Stimulated activated CD4-positive, alpha-beta T cell treated with anti-CD3 and anti-CD28 coated beads, Interleukin-15, amount 100 ng/mL, for 48 hours (primary cell): ENCODE measurements around the gene EPS8L2.

Source experiments
- DNase-seq, 2 donors: peaks; one replicate each; pipeline ENCODE4 v3.0.0-alpha.2; 2020; ENCODE audit warnings: low read depth in 2 of 2

Gene EPS8L2

DNA sequence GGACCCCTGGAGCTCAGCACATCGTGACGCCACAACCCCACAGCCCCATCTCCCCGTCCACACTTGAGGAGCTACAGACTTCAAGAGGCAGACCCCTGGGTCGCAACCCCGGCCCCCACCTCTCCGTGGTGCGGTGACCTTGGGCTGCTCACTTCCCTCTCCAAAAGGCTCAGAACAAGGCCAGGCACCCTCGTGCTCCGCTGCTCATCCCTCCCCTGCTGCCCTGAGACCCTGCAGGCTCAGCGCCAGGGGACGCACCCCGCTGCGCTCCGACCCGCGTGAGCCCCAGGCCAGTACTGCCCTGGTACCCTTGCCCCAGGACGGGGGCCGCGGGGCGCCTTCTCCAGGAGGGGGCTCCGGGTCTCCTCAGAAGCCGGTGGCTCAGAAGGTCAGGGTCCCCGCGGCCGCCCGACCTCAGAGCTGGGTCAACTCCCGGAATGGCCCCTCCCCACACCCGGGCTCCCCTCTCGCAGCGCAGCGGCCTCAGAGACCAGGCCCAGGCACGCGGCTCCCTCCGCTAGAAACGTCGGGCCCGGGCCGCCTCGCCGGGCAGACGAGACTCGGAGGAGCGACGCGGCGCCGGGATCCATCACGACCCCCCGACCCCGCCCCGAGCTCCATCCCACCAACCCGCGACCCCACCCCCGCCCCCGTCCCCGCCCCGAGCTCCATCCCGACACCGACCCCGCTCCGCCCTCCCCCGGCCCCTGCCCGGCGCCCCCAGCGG, 70.7 kb downstream of the EPS8L2 start:
- no peak for DNase-seq
